ENCODE results near the gene ATP6AP1.
"Not testable (repeated sequence)": the region's sequence is repeated elsewhere in the genome, so short reads cannot be mapped to it uniquely, and the experiment has no call there.

The ATP6AP1 gene

GRCh38 chrX:154399527-154400368 lies 28.7 kb upstream of the ATP6AP1 start:
- DNase-seq: no peak

- DNase-seq: not testable (repeated sequence)
Measured at GRCh38 chrX:154400369-154400817, 28.1 kb upstream of the ATP6AP1 start.

- no peak for DNase-seq
Measured at GRCh38 chrX:154401045-154401799, 27.3 kb upstream of the ATP6AP1 start.

GRCh38 chrX:154401918-154402621 lies 26.4 kb upstream of the ATP6AP1 start:
- DNase-seq: no peak

- DNase-seq: no peak
Measured at GRCh38 chrX:154402622-154403127, 25.8 kb upstream of the ATP6AP1 start.

- no peak for DNase-seq
Measured at GRCh38 chrX:154403192-154403591, 25.3 kb upstream of the ATP6AP1 start.

GRCh38 chrX:154403858-154404257 lies 24.6 kb upstream of the ATP6AP1 start:
- no peak for DNase-seq

- no peak for DNase-seq
Measured at GRCh38 chrX:154404625-154405192, 23.8 kb upstream of the ATP6AP1 start.

GRCh38 chrX:154408659-154409221 lies 19.7 kb upstream of the ATP6AP1 start:
- DNase-seq: no peak

- DNase-seq: no peak
Measured at GRCh38 chrX:154409222-154409871, 19.1 kb upstream of the ATP6AP1 start, which contains the start of gene DNASE1L1. TSS of gene DNASE1L1 (minus strand) at chrX:154409254. CDS start at chrX:154405568, 3,686 bp downstream.

- peak; percentile 70 for DNase-seq
Measured at GRCh38 chrX:154411981-154412340, 16.5 kb upstream of the ATP6AP1 start.

GRCh38 chrX:154412468-154412867 lies 16.0 kb upstream of the ATP6AP1 start:
- DNase-seq: no peak

GRCh38 chrX:154413142-154413541 lies 15.3 kb upstream of the ATP6AP1 start:
- no peak for DNase-seq

GRCh38 chrX:154417157-154417556 lies 11.3 kb upstream of the ATP6AP1 start:
- no peak for DNase-seq

GRCh38 chrX:154419189-154419588 lies 9.3 kb upstream of the ATP6AP1 start:
- DNase-seq: no peak

- no peak for DNase-seq
Measured at GRCh38 chrX:154419688-154420401, 8.6 kb upstream of the ATP6AP1 start.

GRCh38 chrX:154420402-154420756 lies 8.1 kb upstream of the ATP6AP1 start:
- DNase-seq: no peak

- DNase-seq: no peak
Measured at GRCh38 chrX:154426916-154427770, 1.3 kb upstream of the ATP6AP1 start.

- no peak for DNase-seq
Measured at GRCh38 chrX:154429711-154430110, 1.2 kb downstream of the ATP6AP1 start.

GRCh38 chrX:154430479-154430878 lies 2.0 kb downstream of the ATP6AP1 start:
- DNase-seq: no peak
